Thoracic aorta (tissue), 2 donors: Measurements from ENCODE around the gene SLC33A1. TPM values are rescaled to one million over a fixed set of nuclear protein-coding genes. Genes with fewer than 3 reads are reported as not detected.
A peak's percentile ranks its signal among the peaks of the same experiment; 100 is the strongest.

Experiments used
- ATAC-seq: fragments of 150-250 bp; one replicate; pipeline ENCODE4 v1.8.0; 2017; ENCODE audit warnings: low read depth; ENCODE audit not compliant: insufficient number of reproducible peaks, low FRiP score
- DNase-seq: peaks from one replicate; pipeline ENCODE4 v3.0.0-alpha.2; 2020; ENCODE audit warnings: low spot score
- H3K27ac ChIP-seq, 2 donors: fragments of 200-600 bp; sonication (generic); 1 replicate in 1 of 2; 2 replicates in 1 of 2; pipeline ENCODE4 v1.5.1; 2016; ENCODE audit warnings: mild to moderate bottlenecking in 2 of 2, moderate library complexity in 2 of 2
- H3K27me3 ChIP-seq: fragments of 200-600 bp; sonication (generic); replicated peaks from 2 replicates; pipeline ENCODE4 v1.6.0; 2016; ENCODE audit warnings: mild to moderate bottlenecking; ENCODE audit not compliant: insufficient read depth
- H3K36me3 ChIP-seq: fragments of 200-600 bp; sonication (generic); one replicate; pipeline ENCODE4 v1.5.1; 2016
- H3K4me1 ChIP-seq, 2 donors: fragments of 200-600 bp; sonication (generic); 1 replicate in 1 of 2; 2 replicates in 1 of 2; pipeline versions ENCODE4 v1.5.1 to v1.6.0; 2016; ENCODE audit warnings: low read depth in 2 of 2, mild to moderate bottlenecking in 1 of 2; ENCODE audit not compliant: control insufficient read depth in 1 of 2
- H3K4me3 ChIP-seq: fragments of 200-600 bp; sonication (generic); 2 replicates; pipeline ENCODE4 v1.5.1; 2016; ENCODE audit warnings: mild to moderate bottlenecking
- H3K9me3 ChIP-seq: fragments of 200-600 bp; sonication (generic); 2 replicates; pipeline ENCODE4 v1.5.1; 2016
- CTCF ChIP-seq: fragments of 200-600 bp; sonication (generic); IDR thresholded peaks from one replicate; pipeline ENCODE4 v1.5.1; 2019; ENCODE audit warnings: antibody characterized with exemption
- total RNA-seq, 2 donors: library from RNA; depleted of rRNA; stranded (reverse); fragments of >200 nt; gene quantifications; one replicate each; pipeline versions ENCODE4 v1.1.0 to v1.2.3, GENCODE V29; 2016

The SLC33A1 gene
- total RNA-seq, 2 donors from 2014 or later: 27.3 to 30.7 TPM

- Histone ChIP-seq H3K27me3 (no peaks in the 10 kb centered on the region), H3K4me1 (peaks cover 18 to 22% of the 10 kb centered on the region in 2 donors), H3K36me3 (no peaks in the 10 kb centered on the region), H3K9me3 (no peaks in the 10 kb centered on the region), H3K4me3 (no peak overlapping the region), H3K27ac (no peak overlapping the region)
- ATAC-seq (no peak), DNase-seq (no peak)
- TF ChIP-seq CTCF: no peak
Observed at GRCh38 chr3:155876503-155876902, 22.3 kb upstream of the SLC33A1 start.

- Histone ChIP-seq H3K4me3 (no peak overlapping the region), H3K4me1 (peaks cover 18 to 20% of the 10 kb centered on the region in 2 donors), H3K27ac (no peak overlapping the region), H3K9me3 (no peaks in the 10 kb centered on the region), H3K27me3 (no peaks in the 10 kb centered on the region), H3K36me3 (no peaks in the 10 kb centered on the region)
- DNase-seq (no peak), ATAC-seq (no peak)
- no peak for TF ChIP-seq CTCF
Observed at GRCh38 chr3:155876037-155876436, 21.8 kb upstream of the SLC33A1 start.

- no peak for ATAC-seq
- Histone ChIP-seq H3K27ac (no peak overlapping the region), H3K4me1 (peaks cover 17 to 23% of the 10 kb centered on the region in 2 donors), H3K9me3 (no peaks in the 10 kb centered on the region), H3K27me3 (no peaks in the 10 kb centered on the region), H3K4me3 (peak overlapping the region; percentile 2), H3K36me3 (no peaks in the 10 kb centered on the region)
- TF ChIP-seq CTCF: no peak
- DNase-seq: no peak
Observed at GRCh38 chr3:155872904-155873646, 18.8 kb upstream of the SLC33A1 start.

GRCh38 chr3:155871746-155872158 is 17.5 kb upstream of the SLC33A1 start:
- Histone ChIP-seq H3K27me3 (no peaks in the 10 kb centered on the region), H3K4me1 (peaks cover 17 to 23% of the 10 kb centered on the region in 2 donors), H3K36me3 (no peaks in the 10 kb centered on the region), H3K9me3 (no peaks in the 10 kb centered on the region), H3K4me3 (peak overlapping the region; percentile 99), H3K27ac (peak overlapping the region; percentile 96 to 98)
- no peak for TF ChIP-seq CTCF
- DNase-seq (no peak), ATAC-seq (no peak)

- Histone ChIP-seq H3K4me1 (peaks cover 15 to 23% of the 10 kb centered on the region in 2 donors), H3K27ac (peak overlapping the region; percentile 96 to 98), H3K4me3 (peak overlapping the region; percentile 99), H3K9me3 (no peaks in the 10 kb centered on the region), H3K36me3 (no peaks in the 10 kb centered on the region), H3K27me3 (no peaks in the 10 kb centered on the region)
- DNase-seq (no peak), ATAC-seq (no peak)
- TF ChIP-seq CTCF: no peak
Observed at GRCh38 chr3:155870945-155871745, 16.9 kb upstream of the SLC33A1 start.
